Neural progenitor cell (in vitro differentiated cells): Measurements from ENCODE around the gene ZNF496. TPM values are rescaled to one million over a fixed set of nuclear protein-coding genes. Genes with fewer than 3 reads are reported as not detected.

Experiments
- DNase-seq: peaks from one replicate; pipeline ENCODE4 v3.0.0-alpha.2; 2016; ENCODE audit warnings: low spot score
- H2AFZ ChIP-seq: fragments of 200-600 bp; sonication (generic); replicated peaks from 2 replicates; pipeline ENCODE4 v1.6.1; 2016; ENCODE audit warnings: antibody characterized with exemption
- H3F3A ChIP-seq: fragments of 200-600 bp; sonication (generic); 2 replicates; pipeline ENCODE4 v1.6.1; 2016; ENCODE audit warnings: antibody characterized with exemption, low read depth
- H3K27ac ChIP-seq: fragments of 200-600 bp; sonication (generic); 2 replicates; pipeline ENCODE4 v1.5.1; 2016; ENCODE audit warnings: mild to moderate bottlenecking
- H3K27me3 ChIP-seq: fragments of 200-600 bp; sonication (generic); 2 replicates; pipeline ENCODE4 v1.6.1; 2016; ENCODE audit warnings: mild to moderate bottlenecking, moderate library complexity
- H3K36me3 ChIP-seq: fragments of 200-600 bp; sonication (generic); 2 replicates; pipeline ENCODE4 v1.5.1; 2016
- H3K4me1 ChIP-seq: fragments of 200-600 bp; sonication (generic); 2 replicates; pipeline ENCODE4 v1.6.1; 2016; ENCODE audit warnings: mixed run types
- H3K4me2 ChIP-seq: fragments of 200-600 bp; sonication (generic); 2 replicates; pipeline ENCODE4 v1.6.1; 2016
- H3K4me3 ChIP-seq: fragments of 200-600 bp; sonication (generic); 2 replicates; pipeline ENCODE4 v1.5.1; 2016
- H3K79me2 ChIP-seq: fragments of 200-600 bp; sonication (generic); 2 replicates; pipeline ENCODE4 v1.6.1; 2016; ENCODE audit warnings: low read depth
- H3K9ac ChIP-seq: fragments of 200-600 bp; sonication (generic); 2 replicates; pipeline ENCODE4 v1.6.1; 2016
- H3K9me3 ChIP-seq: fragments of 200-600 bp; sonication (generic); 2 replicates; pipeline ENCODE4 v1.5.1; 2016; ENCODE audit warnings: low read depth
- H4K20me1 ChIP-seq: fragments of 200-600 bp; sonication (generic); 2 replicates; pipeline ENCODE4 v1.6.1; 2016; ENCODE audit warnings: low read depth
- H3K27ac Mint-ChIP-seq: 3 replicates; pipeline ENCODE4 v1.8.0; 2021; ENCODE audit warnings: mixed read lengths
- H3K27me3 Mint-ChIP-seq: 2 replicates; pipeline ENCODE4 v1.8.0; 2022; ENCODE audit warnings: low read depth, mild to moderate bottlenecking, inconsistent platforms, moderate library complexity, mixed read lengths; ENCODE audit not compliant: insufficient read depth
- H3K36me3 Mint-ChIP-seq: 3 replicates; pipeline ENCODE4 v1.8.0; 2021; ENCODE audit warnings: mixed read lengths
- H3K4me1 Mint-ChIP-seq: 3 replicates; pipeline ENCODE4 v1.8.0; 2021; ENCODE audit warnings: mixed read lengths
- H3K4me3 Mint-ChIP-seq: 3 replicates; pipeline ENCODE4 v1.8.0; 2021; ENCODE audit warnings: mild to moderate bottlenecking, moderate library complexity, mixed read lengths
- H3K9me3 Mint-ChIP-seq: 3 replicates; pipeline ENCODE4 v1.8.0; 2020; ENCODE audit warnings: mixed read lengths
- EZH2 ChIP-seq: fragments of 200-600 bp; sonication (generic); IDR thresholded peaks from 2 replicates; pipeline ENCODE4 v1.6.1; 2017; ENCODE audit warnings: antibody characterized with exemption, mild to moderate bottlenecking, moderate library complexity
- EZH2phosphoT487 ChIP-seq: fragments of 200-600 bp; sonication (generic); IDR thresholded peaks from 2 replicates; pipeline ENCODE4 v1.6.1; 2017; ENCODE audit warnings: antibody characterized with exemption
- total RNA-seq: library from RNA; depleted of rRNA; stranded (reverse); fragments of >200 nt; gene quantifications from 2 replicates; pipeline ENCODE4 v1.2.3, GENCODE V29; 2015; ENCODE audit warnings: low replicate concordance
- TF ChIP-seq, protein P1 (sequence below): fragments of 200-600 bp; sonication (generic); IDR thresholded peaks from 2 replicates; pipeline ENCODE4 v1.5.1; 2017; ENCODE audit warnings: antibody characterized with exemption, mild to moderate bottlenecking

Gene ZNF496
- total RNA-seq, 1 donor from 2014 or later, result 30.1 TPM

DNA sequence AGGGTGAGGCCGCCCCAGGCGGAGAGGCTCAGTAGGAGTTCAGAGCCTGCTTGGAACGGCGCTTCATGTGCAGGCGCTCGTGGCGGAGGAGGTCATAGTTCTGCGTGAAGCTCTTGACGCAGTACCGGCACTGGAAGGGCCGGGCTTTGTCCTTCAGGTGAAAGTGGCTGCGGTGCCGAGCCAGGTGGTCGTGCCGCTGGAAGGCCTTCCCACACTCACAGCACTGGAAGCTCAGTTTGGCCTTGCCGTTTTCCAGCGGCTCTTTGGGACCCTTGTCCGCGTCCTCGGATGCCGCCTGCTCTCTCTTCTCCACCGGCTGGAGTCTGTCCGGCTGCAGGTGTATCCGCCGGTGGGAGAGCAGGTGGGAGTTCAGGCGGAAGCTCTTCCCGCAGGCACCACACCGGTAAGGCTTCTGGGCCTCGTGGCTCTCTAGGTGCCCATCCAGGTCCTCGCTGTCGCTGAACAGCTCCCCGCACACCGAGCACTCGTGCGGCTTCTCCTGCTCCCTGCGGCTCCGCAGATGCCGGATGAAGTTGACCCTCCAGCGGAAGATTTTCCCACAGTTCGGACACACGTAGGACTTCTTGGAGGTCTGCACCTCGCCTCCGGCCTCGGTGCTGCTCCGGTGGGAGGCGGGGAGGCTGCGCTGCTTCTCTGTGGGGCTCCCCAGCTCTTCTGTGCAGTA lies 31.0 kb downstream of the ZNF496 start:
- H3K9ac ChIP-seq, result no peak overlapping the region
- no peak for DNase-seq
- H3K27ac ChIP-seq, result no peak overlapping the region
- H3K36me3 ChIP-seq, result peaks cover 9% of the 10 kb centered on the region
- H3K4me3 ChIP-seq, result no peak overlapping the region
- H3K27ac Mint-ChIP-seq, result no peak overlapping the region
- peaks cover 62% of the 10 kb centered on the region for H3K36me3 Mint-ChIP-seq
- no peaks in the 10 kb centered on the region for H3K27me3 ChIP-seq
- no peaks in the 10 kb centered on the region for H3K9me3 Mint-ChIP-seq
- H2AFZ ChIP-seq, result no peak overlapping the region
- peaks cover 10% of the 10 kb centered on the region for H3K4me1 ChIP-seq
- no peak overlapping the region for H3K4me2 ChIP-seq
- H4K20me1 ChIP-seq, result peaks cover 8% of the 10 kb centered on the region
- TF ChIP-seq, protein P1, sequence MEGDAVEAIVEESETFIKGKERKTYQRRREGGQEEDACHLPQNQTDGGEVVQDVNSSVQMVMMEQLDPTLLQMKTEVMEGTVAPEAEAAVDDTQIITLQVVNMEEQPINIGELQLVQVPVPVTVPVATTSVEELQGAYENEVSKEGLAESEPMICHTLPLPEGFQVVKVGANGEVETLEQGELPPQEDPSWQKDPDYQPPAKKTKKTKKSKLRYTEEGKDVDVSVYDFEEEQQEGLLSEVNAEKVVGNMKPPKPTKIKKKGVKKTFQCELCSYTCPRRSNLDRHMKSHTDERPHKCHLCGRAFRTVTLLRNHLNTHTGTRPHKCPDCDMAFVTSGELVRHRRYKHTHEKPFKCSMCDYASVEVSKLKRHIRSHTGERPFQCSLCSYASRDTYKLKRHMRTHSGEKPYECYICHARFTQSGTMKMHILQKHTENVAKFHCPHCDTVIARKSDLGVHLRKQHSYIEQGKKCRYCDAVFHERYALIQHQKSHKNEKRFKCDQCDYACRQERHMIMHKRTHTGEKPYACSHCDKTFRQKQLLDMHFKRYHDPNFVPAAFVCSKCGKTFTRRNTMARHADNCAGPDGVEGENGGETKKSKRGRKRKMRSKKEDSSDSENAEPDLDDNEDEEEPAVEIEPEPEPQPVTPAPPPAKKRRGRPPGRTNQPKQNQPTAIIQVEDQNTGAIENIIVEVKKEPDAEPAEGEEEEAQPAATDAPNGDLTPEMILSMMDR, result no peak
- TF ChIP-seq EZH2phosphoT487, result no peak
- no peak for TF ChIP-seq EZH2
- peaks cover 1% of the 10 kb centered on the region for H3F3A ChIP-seq
- no peaks in the 10 kb centered on the region for H3K9me3 ChIP-seq
- H3K27me3 Mint-ChIP-seq, result peaks cover 6% of the 10 kb centered on the region
- no peak overlapping the region for H3K4me3 Mint-ChIP-seq
- peaks cover 10% of the 10 kb centered on the region for H3K4me1 Mint-ChIP-seq
- H3K79me2 ChIP-seq, result no peaks in the 10 kb centered on the region

DNA sequence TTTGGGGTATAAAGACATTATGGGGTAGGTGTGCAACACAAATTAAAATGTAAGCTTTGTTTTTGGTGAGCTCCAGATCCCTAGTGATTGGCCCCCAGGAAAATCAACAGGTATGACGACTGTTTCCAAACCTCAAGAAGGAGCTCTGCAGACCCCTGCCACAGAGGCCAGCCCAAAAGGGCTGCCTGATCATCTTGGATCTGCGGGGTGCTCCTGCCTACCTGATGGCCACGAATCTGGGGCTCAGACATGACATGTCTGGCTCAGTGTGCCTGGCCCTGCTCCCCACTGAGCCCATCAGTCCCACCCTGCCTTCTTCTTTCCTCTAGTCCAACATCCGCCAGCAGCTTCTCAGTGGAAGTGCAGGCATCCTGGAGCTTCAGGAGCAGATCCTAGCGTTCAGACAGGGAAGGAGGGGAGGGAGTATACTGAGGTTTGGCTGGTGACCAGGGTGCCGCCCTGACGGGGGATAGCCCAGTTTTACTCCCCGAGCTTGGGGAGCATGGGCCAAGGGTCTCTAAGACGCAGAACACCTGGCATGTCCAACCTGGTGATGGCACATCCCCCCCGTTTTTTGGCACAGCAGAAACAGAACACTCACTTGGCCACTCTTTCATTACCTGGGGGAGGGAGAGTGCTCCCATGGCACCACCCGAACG lies 31.8 kb downstream of the ZNF496 start:
- no peak overlapping the region for H3K27ac Mint-ChIP-seq
- H3K4me1 ChIP-seq, result peaks cover 17% of the 10 kb centered on the region
- peaks cover 55% of the 10 kb centered on the region for H3K36me3 Mint-ChIP-seq
- H3K9me3 ChIP-seq, result no peaks in the 10 kb centered on the region
- no peak overlapping the region for H3K4me2 ChIP-seq
- H3K9ac ChIP-seq, result no peak overlapping the region
- no peak overlapping the region for H3K4me3 Mint-ChIP-seq
- peaks cover 6% of the 10 kb centered on the region for H3K27me3 Mint-ChIP-seq
- peaks cover 8% of the 10 kb centered on the region for H4K20me1 ChIP-seq
- peaks cover 6% of the 10 kb centered on the region for H3F3A ChIP-seq
- H3K4me3 ChIP-seq, result no peak overlapping the region
- H3K79me2 ChIP-seq, result no peaks in the 10 kb centered on the region
- TF ChIP-seq EZH2phosphoT487 (no peak), EZH2 (no peak)
- TF ChIP-seq, protein P1, result no peak
- H3K36me3 ChIP-seq, result peaks cover 2% of the 10 kb centered on the region
- no peaks in the 10 kb centered on the region for H3K9me3 Mint-ChIP-seq
- no peak for DNase-seq
- no peak overlapping the region for H2AFZ ChIP-seq
- no peaks in the 10 kb centered on the region for H3K27me3 ChIP-seq
- H3K27ac ChIP-seq, result no peak overlapping the region
- H3K4me1 Mint-ChIP-seq, result peaks cover 17% of the 10 kb centered on the region

DNA sequence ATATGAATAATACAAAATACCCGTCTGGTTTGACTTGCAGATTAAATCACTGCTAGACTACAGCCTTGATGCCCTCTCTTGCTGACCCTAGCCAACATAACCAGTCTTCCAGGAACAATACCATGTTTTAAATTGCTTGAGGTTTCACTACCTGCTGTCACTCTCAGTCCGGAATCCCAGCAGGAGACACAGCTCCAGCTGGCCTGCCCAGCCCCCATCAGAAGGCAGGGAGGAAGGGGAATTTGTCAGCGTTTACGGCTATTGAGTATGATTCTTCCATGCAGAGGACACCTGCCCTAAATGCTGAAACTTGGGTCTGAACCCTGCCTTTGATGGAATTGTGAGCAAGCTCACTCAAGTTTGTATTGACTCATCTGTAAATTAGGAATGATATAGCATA lies 33.0 kb downstream of the ZNF496 start:
- Histone ChIP-seq H3K36me3 (no peaks in the 10 kb centered on the region), H3K4me3 (no peak overlapping the region), H3K79me2 (no peaks in the 10 kb centered on the region), H3K27me3 (no peaks in the 10 kb centered on the region), H3K4me1 (peaks cover 20% of the 10 kb centered on the region), H2AFZ (no peak overlapping the region), H3K27ac (no peak overlapping the region), H3K9ac (no peak overlapping the region), H3K9me3 (no peaks in the 10 kb centered on the region), H4K20me1 (peaks cover 8% of the 10 kb centered on the region), H3F3A (peaks cover 6% of the 10 kb centered on the region), H3K4me2 (no peak overlapping the region)
- TF ChIP-seq EZH2 (no peak), EZH2phosphoT487 (no peak)
- TF ChIP-seq, protein P1, result no peak
- Mint-ChIP-seq H3K4me1 (peaks cover 29% of the 10 kb centered on the region), H3K9me3 (no peaks in the 10 kb centered on the region), H3K27me3 (peaks cover 6% of the 10 kb centered on the region), H3K27ac (peak overlapping the region; percentile 55), H3K4me3 (no peak overlapping the region), H3K36me3 (peaks cover 52% of the 10 kb centered on the region)
- DNase-seq, result no peak
